ENCODE measurements around the gene ASXL2.

DNA sequence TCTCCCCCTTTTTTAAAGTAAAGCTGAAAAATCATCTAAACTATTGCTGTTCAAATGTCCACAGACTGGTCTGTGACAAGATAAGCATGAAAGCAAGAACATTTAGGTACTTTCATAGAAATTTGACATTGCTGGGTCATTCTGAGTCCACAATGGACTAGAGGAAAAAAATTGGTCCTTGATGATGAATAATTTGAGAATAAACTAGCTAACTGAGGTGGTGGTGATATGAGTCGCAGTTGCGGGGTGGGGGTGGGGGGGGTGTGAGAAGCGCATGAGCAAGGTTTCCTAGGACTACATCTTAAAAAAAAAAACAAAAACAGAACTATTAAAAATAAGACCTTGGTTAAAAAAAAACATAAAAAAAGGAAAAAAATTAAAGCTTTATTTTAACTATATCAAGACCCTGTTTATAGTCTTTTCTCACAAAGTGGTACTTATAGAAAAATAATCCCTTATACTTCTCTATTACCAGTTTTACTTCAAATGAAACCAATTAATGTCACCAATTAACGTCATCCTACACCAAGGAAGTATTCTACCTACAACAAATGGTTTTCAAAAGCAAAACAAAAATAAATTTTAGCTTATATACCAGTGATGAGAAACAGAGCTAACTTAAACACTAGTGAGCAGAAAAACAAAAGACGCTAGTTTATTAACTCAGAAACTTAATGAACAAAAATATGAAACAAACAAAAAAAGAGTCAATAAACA, 88.1 kb downstream of the ASXL2 start:
- TF ChIP-seq CTCF (IDR thresholded peaks at IDR 0.05): no peak
- no peak for TF ChIP-seq POLR2AphosphoS5 (IDR thresholded peaks at IDR 0.05)
- no peak for TF ChIP-seq POLR2A (IDR thresholded peaks at IDR 0.05)

Data from upper lobe of left lung (tissue), 4 donors.